Pancreas (tissue), 10 donors: Measurements from ENCODE around the gene SLK. TPM values are rescaled to one million over a fixed set of nuclear protein-coding genes. Genes with fewer than 3 reads are reported as not detected.

Source experiments
- ATAC-seq, 4 donors: fragments of 200-7000 bp; cut with Tn5 transposase; one replicate each; pipeline versions ENCODE4 v1.8.0 to v1.9.1; 2020; ENCODE audit warnings: mild to moderate bottlenecking in 4 of 4, moderate library complexity in 4 of 4
- DNase-seq, 6 donors: peaks; one replicate each; pipeline ENCODE4 v3.0.0-alpha.2; 2020
- FAIRE-seq: peaks from 2 replicates; lab custom pipeline; 2012; peaks lifted over from hg19 to GRCh38; lab: Jason Lieb, UNC
- H3K27ac ChIP-seq, 4 donors: fragments of 200-600 bp; sonication (generic); 1 replicate in 3 of 4; 2 replicates in 1 of 4; pipeline versions ENCODE4 v1.5.0 to v1.8.0; 2020
- H3K27me3 ChIP-seq, 4 donors: fragments of 200-600 bp; one replicate each; pipeline ENCODE4 v1.8.0; 2021
- H3K36me3 ChIP-seq, 3 donors: fragments of 200-600 bp; sonication (generic) in 1 of 3; one replicate each; pipeline versions ENCODE4 v1.5.0 to v1.8.0; 2020 to 2021
- H3K4me1 ChIP-seq, 3 donors: fragments of 200-600 bp; one replicate each; pipeline ENCODE4 v1.8.0; 2021
- H3K4me3 ChIP-seq, 4 donors: fragments of 200-600 bp; sonication (generic) in 2 of 4; one replicate each; pipeline versions ENCODE4 v1.5.0 to v1.8.0; 2020 to 2021
- H3K9me3 ChIP-seq, 4 donors: fragments of 200-600 bp; one replicate each; pipeline ENCODE4 v1.8.0; 2021
- CTCF ChIP-seq, 4 donors: fragments of 200-600 bp; sonication (generic) in 3 of 4; IDR thresholded peaks; one replicate each; pipeline versions ENCODE4 v1.5.0 to v1.8.0; 2021; ENCODE audit warnings: antibody characterized with exemption in 4 of 4
- WGBS, 2 donors: extraction: QIAGEN DNeasy Blood & Tissue Kit; methylation state at CpG; one replicate each; pipeline ENCODE4 v1.1.7; 2013; 5-methylcytosine and 5-hydroxymethylcytosine counted together
- intact Hi-C, 3 donors: fragments of 100-400 bp; cut with DNase I; formaldehyde crosslinking; loops; one replicate each; pipeline versions ENCODE4 v1.11.1 to v1.14.2; 2022
- polyA plus RNA-seq, 2 donors: library from polyadenylated mRNA; stranded (reverse); fragments of 200-250 nt; gene quantifications; one replicate each; pipeline ENCODE4 v1.2.3, GENCODE V29; 2013
- total RNA-seq, 6 donors: library from RNA; stranded (reverse); fragmentation: NEBNext Ultra II Directional in 4 of 6; extraction: Animal tissue kit (Norgen Biotek cat#: 25700) in 4 of 6; gene quantifications; one replicate each; pipeline versions ENCODE4 v1.2.1 to v1.2.4, GENCODE V29; 2021 to 2023
- donor health status: healthy with polysubstance abuse.
- donor health status: DM: no; HTN: no; CAD: no; lungs with moderate emphysema.
- donor health status: DM: no; HTN: no; CAD: no.
- donor health status: control.
- donor health status: control.
- donor health status: Bipolar disorder and iron deficiency.
- donor health status: DM: yes; HTN: yes; CAD: no.
- donor health status: DM: no; HTN: no; CAD: no.
- donor health status: DM: no; HTN: no; CAD: no.
- donor health status: DM: yes; HTN: yes; CAD: no.

SLK gene
- total and polyA plus RNA-seq, 8 donors = 6.0 to 20.1 (median 13.4) TPM

GRCh38 chr10:104005172-104005863, 38.4 kb downstream of the SLK start:
- H3K27ac ChIP-seq = no peak overlapping the region
- intact Hi-C loops = no loop called here
- peaks cover 0 to 44% (median 13%) of the 10 kb centered on the region in 3 donors for H3K36me3 ChIP-seq
- ATAC-seq = no peak
- peak; percentile 43 for FAIRE-seq
- H3K9me3 ChIP-seq = no peaks in the 10 kb centered on the region
- DNase-seq = no peak
- no peak overlapping the region for H3K4me3 ChIP-seq
- no peaks in the 10 kb centered on the region for H3K27me3 ChIP-seq
- WGBS, 2 donors = 85 to 90% methylated on average over 8 of the region's 8 CpGs
- H3K4me1 ChIP-seq = no peaks in the 10 kb centered on the region
- no peak for TF ChIP-seq CTCF (IDR thresholded peaks at IDR 0.05)

- Histone ChIP-seq H3K4me3 (no peak overlapping the region), H3K27me3 (no peaks in the 10 kb centered on the region), H3K4me1 (no peaks in the 10 kb centered on the region), H3K9me3 (no peaks in the 10 kb centered on the region), H3K27ac (no peak overlapping the region), H3K36me3 (peaks cover 0 to 16% (median 0%) of the 10 kb centered on the region in 3 donors)
- DNase-seq = no peak
- ATAC-seq = no peak
- no peak for FAIRE-seq
- intact Hi-C loops = no loop called here
- TF ChIP-seq CTCF (IDR thresholded peaks at IDR 0.05) = no peak
- WGBS, 2 donors = 77 to 91% methylated on average over 2 of the region's 2 CpGs
Observed at GRCh38 chr10:104011904-104012303, 45.0 kb downstream of the SLK start.

GRCh38 chr10:104013489-104013888, 46.5 kb downstream of the SLK start:
- DNase-seq (no peak), ATAC-seq (no peak), FAIRE-seq (no peak)
- WGBS, 2 donors = 90 to 95% methylated on average over 4 of the region's 4 CpGs
- no peaks in the 10 kb centered on the region for H3K27me3 ChIP-seq
- H3K27ac ChIP-seq = no peak overlapping the region
- no peak overlapping the region for H3K4me3 ChIP-seq
- H3K4me1 ChIP-seq = no peaks in the 10 kb centered on the region
- intact Hi-C loops = no loop called here
- peaks cover 0 to 23% (median 2%) of the 10 kb centered on the region in 3 donors for H3K36me3 ChIP-seq
- no peaks in the 10 kb centered on the region for H3K9me3 ChIP-seq
- TF ChIP-seq CTCF (IDR thresholded peaks at IDR 0.05) = no peak

GRCh38 chr10:104014176-104014575, 47.2 kb downstream of the SLK start:
- no peaks in the 10 kb centered on the region for H3K27me3 ChIP-seq
- intact Hi-C loops = no loop called here
- H3K27ac ChIP-seq = no peak overlapping the region
- FAIRE-seq (no peak), DNase-seq (no peak), ATAC-seq (no peak)
- H3K4me3 ChIP-seq = no peak overlapping the region
- H3K9me3 ChIP-seq = no peaks in the 10 kb centered on the region
- H3K36me3 ChIP-seq = peaks cover 3 to 29% (median 7%) of the 10 kb centered on the region in 3 donors
- no peak for TF ChIP-seq CTCF (IDR thresholded peaks at IDR 0.05)
- no peaks in the 10 kb centered on the region for H3K4me1 ChIP-seq
- WGBS, 2 donors = 89 to 90% methylated on average over 2 of the region's 2 CpGs

GRCh38 chr10:104016661-104017060, 49.7 kb downstream of the SLK start:
- no peak overlapping the region for H3K4me3 ChIP-seq
- H3K27me3 ChIP-seq = no peaks in the 10 kb centered on the region
- FAIRE-seq (no peak), DNase-seq (no peak), ATAC-seq (no peak)
- no peaks in the 10 kb centered on the region for H3K4me1 ChIP-seq
- H3K27ac ChIP-seq = no peak overlapping the region
- TF ChIP-seq CTCF (IDR thresholded peaks at IDR 0.05) = no peak
- peaks cover 3 to 48% (median 16%) of the 10 kb centered on the region in 3 donors for H3K36me3 ChIP-seq
- WGBS, 2 donors = 84 to 90% methylated on average over 1 of the region's 1 CpG
- H3K9me3 ChIP-seq = no peaks in the 10 kb centered on the region
- intact Hi-C loops = no loop called here
